Epithelial cell of proximal tubule (primary cell): ENCODE results near the gene INPP5A. TPM values are rescaled to one million over a fixed set of nuclear protein-coding genes. Genes with fewer than 3 reads are reported as not detected.

ENCODE experiments used
- DNase-seq: peaks from one replicate; pipeline ENCODE4 v3.0.0-alpha.2; 2011; ENCODE audit warnings: low read depth
- H3K4me3 ChIP-seq: 2 replicates; pipeline ENCODE4 v1.5.1; 2011; ENCODE audit warnings: low read depth, mild to moderate bottlenecking, low read length
- total RNA-seq: library from RNA; depleted of rRNA; stranded (reverse); fragments of >200 nt; gene quantifications from 2 replicates; pipeline ENCODE4 v1.2.3, GENCODE V29; 2015
- TF ChIP-seq, protein P1 (sequence below): conservative IDR thresholded peaks from 2 replicates; pipeline ENCODE4 v1.5.1; 2012; ENCODE audit warnings: low read depth, mild to moderate bottlenecking, low read length

The INPP5A gene
- total RNA-seq, 1 donor from 2014 or later = 30.4 TPM

DNA sequence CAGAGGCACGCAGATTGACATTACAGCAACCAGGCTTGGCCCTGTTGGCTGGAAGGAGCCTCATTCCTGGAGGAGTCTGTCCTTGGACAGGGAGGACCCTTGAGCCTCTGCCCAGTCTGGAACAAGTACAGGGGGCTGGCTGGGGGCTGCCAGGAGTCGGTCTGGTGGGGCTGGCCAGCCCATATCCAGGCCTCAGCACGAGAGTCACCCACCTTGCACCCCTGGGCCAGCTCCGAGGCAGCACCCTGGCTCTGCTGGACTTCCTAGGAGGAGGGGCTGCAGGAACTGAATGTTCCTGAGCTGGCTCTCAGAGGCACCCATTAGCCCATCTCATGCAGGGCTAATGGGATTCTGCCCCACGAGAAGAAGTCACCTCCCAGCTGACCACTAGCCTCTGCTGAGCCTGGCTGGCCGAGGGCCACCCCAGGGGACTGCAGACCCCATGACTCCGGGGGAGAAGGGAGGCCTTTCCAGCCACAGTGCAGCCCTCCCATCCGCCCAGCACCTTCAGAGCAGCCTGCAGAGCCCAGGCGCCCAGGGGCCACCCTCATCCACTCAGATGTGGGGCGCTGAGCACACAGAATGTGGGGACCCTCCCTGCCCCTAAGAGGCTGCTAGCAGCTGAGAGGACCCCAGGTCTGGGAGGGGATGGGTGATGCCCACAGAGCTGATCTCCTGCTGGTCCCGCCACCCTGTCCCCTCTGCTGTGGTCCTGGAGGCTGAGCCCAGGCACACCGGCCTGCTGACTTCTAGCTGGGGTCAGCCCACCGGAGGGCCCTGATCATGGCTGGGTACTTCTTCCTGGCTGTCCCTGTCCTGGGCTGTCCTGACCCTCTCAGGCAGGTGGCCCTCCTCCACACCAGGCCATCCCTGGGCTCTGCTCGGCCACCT lies 14.8 kb upstream of the INPP5A start:
- H3K4me3 ChIP-seq = no peak overlapping the region
- DNase-seq = no peak
- TF ChIP-seq, protein P1, sequence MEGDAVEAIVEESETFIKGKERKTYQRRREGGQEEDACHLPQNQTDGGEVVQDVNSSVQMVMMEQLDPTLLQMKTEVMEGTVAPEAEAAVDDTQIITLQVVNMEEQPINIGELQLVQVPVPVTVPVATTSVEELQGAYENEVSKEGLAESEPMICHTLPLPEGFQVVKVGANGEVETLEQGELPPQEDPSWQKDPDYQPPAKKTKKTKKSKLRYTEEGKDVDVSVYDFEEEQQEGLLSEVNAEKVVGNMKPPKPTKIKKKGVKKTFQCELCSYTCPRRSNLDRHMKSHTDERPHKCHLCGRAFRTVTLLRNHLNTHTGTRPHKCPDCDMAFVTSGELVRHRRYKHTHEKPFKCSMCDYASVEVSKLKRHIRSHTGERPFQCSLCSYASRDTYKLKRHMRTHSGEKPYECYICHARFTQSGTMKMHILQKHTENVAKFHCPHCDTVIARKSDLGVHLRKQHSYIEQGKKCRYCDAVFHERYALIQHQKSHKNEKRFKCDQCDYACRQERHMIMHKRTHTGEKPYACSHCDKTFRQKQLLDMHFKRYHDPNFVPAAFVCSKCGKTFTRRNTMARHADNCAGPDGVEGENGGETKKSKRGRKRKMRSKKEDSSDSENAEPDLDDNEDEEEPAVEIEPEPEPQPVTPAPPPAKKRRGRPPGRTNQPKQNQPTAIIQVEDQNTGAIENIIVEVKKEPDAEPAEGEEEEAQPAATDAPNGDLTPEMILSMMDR = no peak

DNA sequence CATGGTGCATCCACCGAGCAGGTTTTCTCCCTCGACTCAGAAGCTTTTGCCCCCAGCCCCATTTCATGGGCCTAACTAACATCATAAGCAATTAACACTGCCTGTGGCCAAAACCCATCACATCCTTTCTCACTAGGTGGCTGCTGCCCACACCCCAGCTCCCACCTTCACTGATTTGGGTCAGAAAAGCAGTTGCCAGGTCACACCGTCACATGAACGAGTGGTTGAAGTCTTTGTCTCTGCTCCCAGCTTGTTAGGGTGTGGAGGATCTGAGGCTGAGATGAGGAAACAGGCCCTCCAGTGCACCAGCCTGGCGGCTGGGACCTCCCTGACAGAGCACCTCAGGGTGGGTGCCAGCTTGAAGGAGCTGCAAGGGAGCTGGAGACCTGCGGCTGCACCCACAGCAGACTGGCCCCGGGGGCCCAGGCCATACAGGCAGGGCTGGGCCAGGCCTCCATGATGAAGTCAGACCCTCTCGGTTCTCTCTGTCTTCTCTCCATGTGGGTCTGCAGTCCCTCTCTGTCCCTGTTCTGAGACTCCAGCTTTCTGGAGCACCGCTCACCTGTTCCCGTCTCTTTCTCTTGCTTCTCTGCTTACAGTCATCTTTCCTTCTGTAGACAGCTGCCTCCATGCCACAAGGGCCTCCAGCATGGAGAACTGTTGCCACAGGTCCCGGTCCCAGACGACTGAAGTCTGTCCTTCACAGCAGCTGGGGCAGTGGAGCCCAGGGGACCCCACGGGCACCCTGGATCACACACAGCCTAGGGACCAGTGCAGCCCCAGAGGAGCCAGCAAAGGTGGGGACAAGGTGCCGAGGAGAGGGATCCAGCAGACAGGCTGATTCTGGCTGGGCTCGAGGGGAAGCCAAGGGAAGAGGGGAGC lies 13.8 kb upstream of the INPP5A start:
- TF ChIP-seq, protein P1 = no peak
- DNase-seq = no peak
- no peak overlapping the region for H3K4me3 ChIP-seq

DNA sequence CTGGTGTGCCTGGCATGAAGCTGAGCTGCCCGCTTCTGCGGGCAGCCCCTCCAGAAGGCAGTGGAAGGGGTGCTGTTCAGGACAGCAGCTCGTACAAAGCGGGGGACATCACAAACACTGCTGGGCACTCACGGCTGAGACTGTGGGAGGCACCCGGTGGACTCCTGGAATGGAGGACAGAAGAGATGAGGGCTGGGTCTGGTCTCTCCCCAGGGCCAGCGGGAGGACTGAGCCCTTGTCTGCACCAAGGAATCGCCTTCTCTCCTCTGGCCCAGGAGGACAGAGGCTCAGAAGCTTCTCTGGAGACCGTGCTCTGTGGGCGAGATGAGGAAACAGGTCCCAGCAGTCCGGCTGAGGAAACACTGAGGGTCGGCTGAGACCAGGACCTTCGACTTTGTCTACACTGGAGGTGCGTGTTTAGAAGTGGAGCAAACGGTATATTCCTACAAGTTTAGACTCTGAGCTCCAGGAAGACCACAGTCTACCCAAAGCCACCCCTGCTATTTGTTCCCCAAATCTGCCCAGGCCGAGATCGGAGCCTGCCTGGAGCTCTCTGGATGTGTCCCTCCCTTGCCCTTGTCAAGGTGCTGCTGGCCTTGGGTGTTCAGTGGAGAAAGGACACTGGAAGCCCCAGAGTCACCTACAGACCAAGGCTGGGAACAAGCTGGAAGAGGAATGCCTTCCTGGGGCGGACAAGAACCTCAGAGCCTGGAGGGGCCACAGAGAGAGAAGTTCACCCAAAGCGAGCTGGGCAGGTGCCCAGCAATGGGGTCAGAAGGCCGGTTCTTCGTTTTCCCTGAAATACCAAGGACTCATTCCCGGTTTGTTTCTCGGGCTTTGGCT lies 12.9 kb upstream of the INPP5A start:
- TF ChIP-seq, protein P1 = no peak
- H3K4me3 ChIP-seq = no peak overlapping the region
- no peak for DNase-seq

DNA sequence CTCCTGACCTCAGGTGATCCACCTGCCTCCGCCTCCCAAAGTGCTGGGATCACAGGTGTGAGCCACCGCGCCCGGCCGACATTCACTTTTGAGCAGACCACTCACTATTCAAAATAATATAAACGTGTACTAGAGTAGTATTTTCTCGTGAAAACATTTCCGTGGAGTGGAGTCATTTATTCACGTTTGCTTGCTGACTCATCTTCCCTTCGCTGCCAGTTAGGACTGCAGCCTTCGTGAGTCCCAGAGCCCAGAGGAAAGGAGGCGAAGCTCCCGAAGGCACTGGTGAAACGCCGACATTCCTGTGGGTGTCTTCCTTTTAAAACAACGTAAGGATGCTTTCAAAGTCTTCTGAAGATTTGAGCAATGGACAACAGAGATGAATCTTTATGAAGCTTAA lies 10.9 kb upstream of the INPP5A start:
- TF ChIP-seq, protein P1 = no peak
- no peak for DNase-seq
- H3K4me3 ChIP-seq = no peak overlapping the region

DNA sequence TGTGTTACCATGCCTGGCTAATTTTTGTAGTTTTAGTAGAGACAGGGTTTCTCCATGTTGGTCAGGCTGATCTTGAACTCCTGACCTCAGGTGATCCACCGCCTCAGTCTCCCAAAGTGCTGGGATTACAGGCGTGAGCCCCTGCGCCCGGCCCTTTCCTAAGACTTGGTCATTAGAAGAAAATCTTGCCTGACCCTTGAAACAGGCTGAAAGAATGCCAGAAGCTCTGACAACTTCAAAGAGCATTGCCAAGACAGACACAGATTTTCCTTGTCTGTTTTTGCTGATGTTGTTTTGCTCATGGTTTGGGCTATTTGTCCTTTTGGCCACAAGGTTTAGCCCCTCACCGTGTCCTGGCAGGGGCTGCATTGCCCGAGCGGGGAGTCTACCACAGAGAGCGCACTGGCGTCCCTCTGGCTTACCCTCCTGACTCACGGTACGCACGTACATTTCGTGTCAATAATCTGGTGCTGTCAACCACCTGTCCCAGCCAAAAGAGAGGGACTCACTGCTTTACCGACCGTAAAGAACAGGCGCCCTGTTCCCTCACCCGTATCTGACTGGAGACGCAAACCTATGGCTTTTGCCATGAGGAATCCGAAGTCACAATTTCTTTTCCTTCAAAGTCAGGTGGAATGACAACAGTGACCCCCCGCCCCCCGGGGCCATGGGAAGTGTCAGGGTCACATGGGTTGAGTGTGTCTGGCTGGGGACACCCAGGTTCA lies 10.1 kb upstream of the INPP5A start:
- TF ChIP-seq, protein P1 = no peak

DNA sequence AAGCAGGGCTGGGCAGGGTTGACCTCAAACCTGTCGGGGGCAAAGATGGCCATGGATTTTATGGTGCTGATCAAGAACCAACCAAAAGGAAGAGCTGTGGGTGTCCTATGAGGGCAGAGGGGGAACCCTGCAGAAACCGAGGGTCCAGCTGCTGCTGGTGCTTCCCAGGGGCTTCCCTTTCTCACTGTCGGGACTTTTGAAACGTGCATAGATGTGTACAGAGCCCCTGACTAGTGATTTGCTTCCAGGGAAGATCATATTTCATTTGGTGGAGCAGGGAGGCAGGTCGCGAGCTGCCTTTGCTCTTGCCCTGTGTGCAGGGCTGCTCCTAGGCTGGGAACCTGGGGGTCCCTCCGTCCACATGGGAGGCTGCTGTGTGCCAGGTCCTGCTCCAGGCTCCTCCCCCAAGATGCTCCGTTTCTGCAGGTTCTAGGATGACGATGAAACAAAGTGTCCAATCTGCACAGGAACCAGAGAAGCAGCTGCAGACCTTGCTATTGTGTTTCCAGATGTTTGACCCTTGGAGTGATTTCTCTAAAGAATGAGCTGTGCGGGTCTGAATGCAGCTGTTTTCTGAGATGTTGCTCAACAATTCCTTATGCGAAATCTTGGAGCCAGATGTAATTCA lies 9.4 kb upstream of the INPP5A start:
- DNase-seq = no peak
- TF ChIP-seq, protein P1 = no peak

More for the DNA sequence above, 10.1 kb upstream of the INPP5A start:
- DNase-seq = no peak
- H3K4me3 ChIP-seq = no peak overlapping the region

More for the DNA sequence above, 9.4 kb upstream of the INPP5A start:
- no peak overlapping the region for H3K4me3 ChIP-seq
